NCI-H2196 (cell line): ENCODE data around the gene KIAA0408.
"Not testable (repeated sequence)": the region's sequence is repeated elsewhere in the genome, so short reads cannot be mapped to it uniquely, and the experiment has no call there.

Experiments
- DNase-seq: peaks from one replicate; lab custom pipeline; 2025; ENCODE audit not compliant: unreplicated experiment; lab: John Stamatoyannopoulos, UW

KIAA0408 gene

DNA sequence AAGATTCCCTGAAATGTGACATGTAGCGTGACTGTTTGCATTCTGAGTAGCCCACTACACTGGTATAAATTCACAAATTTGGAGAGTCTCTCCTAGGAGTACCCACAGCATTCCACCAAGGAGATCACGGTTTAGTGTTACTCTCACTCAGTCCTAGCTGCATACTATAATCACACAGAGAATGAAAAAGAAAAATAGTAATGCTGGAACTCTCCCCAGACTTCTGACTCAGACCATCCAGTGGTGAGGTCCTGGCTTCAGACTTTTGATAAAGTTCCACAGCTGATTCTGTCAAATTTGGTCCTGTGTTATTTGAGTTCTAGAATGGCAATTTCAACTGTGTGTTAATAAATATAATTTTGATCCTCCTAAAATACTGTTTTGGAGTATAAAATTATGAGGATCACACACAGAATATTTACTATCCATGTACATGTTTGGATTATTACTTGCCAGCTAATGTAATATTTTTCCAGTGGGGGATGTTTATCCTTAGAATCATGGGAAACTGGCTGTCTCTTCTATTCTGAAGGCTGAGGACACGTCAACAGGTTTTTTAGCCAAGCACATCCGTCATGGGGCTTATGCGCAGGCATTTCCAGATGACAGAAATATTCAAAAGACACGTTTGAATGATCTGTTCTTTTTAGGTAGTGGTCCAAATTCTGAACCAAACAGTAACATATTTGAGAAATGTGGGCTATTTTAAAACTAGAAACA lies 5.1 kb upstream of the KIAA0408 start:
- no peak for DNase-seq

DNA sequence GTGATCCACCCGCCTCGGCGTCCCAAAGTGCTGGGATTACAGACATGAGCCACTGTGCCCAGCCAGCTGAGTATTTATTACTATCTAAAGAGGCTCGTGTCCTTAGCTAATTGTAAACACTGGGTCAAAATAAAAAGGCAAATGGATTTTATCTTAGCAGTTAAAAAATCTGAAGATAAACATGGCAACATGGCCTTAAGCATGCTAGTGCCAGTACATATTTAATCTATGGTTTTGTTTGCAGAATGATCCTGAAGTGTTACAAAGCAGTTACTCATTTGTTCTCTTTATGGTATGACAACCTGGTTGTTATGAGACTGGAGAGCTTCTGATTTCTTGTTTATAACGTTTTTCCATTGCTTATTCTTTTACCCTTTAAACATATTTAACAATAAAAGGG lies 3.9 kb upstream of the KIAA0408 start:
- DNase-seq, result no peak

GRCh38 chr6:127462376-127462775 lies 3.2 kb upstream of the KIAA0408 start:
- no peak for DNase-seq

DNA sequence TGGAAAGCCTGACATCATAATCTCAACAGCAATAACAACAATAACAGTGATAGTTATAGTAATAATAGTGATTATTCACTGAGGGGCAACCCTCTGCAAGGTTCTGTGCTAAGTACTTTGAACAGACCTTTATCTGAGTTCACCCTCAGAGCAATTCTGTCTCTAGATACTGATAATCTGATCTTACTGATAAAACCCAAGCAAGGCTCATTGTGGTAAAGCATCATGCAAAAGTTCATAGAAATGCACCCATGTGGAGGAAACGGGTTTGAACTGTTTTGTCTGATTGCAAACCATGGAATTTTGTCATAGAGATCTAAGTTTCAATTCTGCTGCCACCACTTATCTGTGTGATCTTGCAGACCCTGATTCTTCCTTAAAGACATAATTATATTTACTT lies 1.3 kb upstream of the KIAA0408 start:
- no peak for DNase-seq

- DNase-seq, result no peak
Observed at GRCh38 chr6:127458817-127459216, 372 bp downstream of the KIAA0408 start.

GRCh38 chr6:127458222-127458621 lies 967 bp downstream of the KIAA0408 start:
- no peak for DNase-seq

GRCh38 chr6:127457456-127458064 lies 1.6 kb downstream of the KIAA0408 start:
- no peak for DNase-seq

DNA sequence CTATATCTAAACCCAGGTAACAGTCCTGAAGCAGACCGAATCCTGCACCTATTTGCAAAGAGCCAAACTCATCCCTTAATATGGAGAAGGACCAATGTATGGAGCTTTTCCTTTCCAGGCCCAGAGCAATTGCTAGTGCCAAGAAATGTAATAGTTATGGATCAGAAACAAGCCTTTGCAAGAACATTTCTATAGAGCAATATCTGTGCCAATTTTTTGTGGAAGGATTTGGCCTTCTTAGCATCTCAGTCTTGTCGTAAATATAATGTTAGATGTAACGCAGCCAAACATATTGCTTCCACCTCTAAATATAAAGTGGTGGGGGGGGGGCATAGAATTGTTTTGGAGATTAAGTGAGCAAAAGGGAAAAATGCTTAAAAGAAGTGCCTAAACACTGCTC lies 2.7 kb downstream of the KIAA0408 start:
- no peak for DNase-seq

DNA sequence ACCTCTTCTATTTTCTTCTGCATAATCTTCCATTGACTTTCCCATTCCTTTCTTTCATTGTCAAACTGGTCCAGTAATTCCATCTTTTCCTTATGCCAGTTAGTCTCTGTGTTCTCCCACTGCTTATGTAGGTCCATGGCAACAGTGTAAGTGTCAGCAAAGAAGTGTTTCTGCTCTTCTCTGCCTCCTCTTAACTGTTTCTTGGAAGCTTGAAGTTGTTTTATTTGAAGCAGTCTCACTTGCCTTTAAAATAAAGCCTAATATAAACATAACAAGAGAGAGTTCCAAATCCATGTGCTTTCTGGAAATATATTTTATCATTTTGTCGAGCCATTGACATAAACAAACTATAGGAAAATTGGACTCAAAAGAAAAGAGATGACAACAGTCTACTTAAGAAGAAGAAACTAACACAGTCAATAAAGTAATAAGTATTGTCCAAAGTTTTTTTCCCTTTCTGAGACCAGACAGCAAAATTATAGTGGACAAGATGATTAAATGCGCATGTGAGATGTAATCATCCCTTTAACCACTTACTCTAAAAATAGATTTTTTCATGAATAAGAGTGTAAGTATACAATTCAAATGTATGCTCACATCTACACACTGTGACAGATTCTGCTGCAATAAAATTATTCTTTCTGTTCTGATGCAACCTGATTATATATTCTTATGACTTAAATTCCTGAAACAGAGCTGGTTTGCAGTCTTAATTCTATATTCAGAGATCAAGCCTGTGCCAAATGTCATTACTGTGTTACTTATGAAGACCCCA lies 5.2 kb downstream of the KIAA0408 start:
- DNase-seq, result no peak

- no peak for DNase-seq
Observed at GRCh38 chr6:127452803-127453202, 6.4 kb downstream of the KIAA0408 start.

DNA sequence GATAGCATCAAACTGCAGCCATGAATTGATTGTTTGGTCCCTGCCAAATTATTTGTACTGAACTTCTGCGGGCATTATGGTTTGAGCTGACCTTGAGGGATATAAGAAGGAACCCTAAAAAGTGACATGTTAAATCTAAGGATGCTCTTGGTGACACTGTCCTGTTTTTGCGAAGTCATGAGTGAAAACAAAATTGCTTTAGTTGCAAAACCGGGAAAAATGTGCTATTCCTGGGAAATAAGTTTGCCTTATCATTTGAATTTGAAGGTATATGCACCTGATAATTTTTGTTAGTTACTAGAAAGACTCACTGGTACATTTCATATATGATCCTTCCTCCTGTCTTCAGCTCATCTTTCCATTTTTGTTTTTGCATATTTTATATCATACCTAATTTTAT lies 7.8 kb downstream of the KIAA0408 start:
- no peak for DNase-seq

DNA sequence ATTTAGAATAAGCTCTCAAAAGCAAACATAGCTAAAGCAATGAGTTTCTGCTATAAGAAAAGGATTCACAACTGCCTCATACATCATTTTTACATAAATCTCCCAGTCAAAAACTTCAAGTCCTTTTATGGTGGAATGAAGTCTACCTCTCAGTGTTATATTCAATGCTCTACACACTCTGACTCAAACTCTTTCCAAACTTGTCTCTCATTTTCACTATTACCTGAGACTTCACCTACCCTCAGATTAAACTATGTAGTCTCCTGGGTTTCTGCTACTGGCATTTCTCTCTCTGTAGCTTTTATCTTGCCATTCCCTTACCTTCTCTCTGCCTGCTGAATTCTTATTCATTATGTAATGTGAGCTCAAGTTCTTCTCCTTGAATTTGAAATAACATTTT lies 11.4 kb downstream of the KIAA0408 start:
- no peak for DNase-seq

DNA sequence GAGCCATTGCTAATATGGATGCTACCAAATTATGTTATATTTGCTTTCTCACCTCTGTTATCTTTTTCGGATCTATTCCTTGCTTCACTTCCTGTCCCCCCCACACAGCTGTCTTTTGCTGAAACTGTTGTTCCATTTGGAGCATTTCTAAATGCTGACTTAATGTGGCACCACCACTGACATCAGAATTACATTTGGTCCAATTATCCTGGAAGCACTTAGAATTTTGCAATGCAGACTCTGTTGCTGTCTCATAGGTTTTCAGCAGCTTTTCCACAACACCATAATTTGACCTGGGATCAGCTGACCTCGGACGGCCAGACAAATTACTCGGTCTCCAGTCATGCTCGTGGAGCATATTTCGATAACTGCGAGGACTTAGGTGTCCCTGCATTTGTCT lies 12.8 kb downstream of the KIAA0408 start:
- DNase-seq, result no peak

GRCh38 chr6:127441881-127442280 lies 17.3 kb downstream of the KIAA0408 start:
- DNase-seq, result no peak

DNA sequence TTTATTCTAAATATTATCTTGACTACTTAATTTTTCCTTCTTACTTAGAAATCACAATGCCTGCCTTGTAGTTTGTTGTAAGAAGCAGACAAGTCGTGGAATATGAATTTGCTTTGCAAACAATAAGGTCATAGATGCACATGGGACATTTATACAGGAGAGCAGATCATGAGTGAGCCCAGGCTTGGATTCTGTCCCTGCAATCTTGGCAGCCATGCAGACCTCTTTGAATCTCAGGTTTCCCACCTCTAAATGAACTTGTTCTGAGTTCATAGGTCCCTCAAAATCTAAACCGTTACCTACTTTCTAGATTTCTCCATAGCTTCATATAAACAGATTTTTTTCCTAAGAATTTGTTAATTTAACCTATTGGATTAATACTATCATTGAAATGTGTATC lies 19.5 kb downstream of the KIAA0408 start:
- DNase-seq, result no peak

DNA sequence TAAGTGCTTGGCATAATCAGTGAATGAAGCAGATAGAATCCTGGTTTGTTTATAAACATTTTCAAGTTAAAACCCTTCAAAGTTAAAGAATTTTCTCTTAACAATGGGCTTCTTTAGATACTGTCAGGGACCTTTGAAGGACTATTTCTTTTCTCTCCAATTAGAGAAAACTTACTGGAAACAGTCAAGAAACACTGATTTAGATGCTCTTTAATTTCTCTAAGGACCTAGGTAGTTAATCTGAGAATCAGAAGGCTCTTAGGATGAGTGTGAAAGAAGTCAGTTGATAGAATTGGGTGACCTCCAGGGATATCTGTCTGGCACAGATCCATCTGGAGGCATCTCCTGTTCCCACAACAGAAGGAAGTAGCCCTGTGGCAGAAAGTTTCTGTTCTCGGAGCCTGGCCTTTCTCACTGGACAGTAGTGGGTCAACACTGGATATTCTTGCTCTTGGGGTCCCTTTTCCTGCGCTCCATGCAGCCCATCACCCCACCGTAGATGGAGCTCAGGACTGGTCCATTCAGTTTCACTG lies 22.5 kb downstream of the KIAA0408 start:
- peak; percentile 6 for DNase-seq

GRCh38 chr6:127435626-127436220 lies 23.5 kb downstream of the KIAA0408 start:
- no peak for DNase-seq

- DNase-seq, result no peak
Observed at GRCh38 chr6:127434651-127435050, 24.5 kb downstream of the KIAA0408 start.

- DNase-seq, result not testable (repeated sequence)
Observed at GRCh38 chr6:127428562-127428961, 30.6 kb downstream of the KIAA0408 start.

DNA sequence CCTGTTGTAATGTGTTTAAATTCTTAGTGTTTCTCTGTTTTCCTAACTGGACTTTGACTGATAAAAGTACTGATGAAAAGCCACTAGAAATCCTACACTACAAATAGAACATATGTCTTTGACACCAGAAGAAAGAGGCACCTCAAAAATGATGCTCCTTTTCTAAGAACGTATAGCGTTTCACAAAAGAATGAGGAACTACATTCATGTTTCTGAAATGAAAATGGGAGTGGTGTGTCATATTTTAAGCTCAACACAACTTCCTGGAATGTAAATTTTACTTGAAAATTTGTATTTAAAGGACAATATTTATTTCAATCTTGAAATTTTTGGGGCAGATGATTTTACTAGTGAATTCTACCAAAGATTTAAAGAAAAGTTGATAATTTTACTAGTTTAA lies 35.3 kb downstream of the KIAA0408 start:
- DNase-seq, result no peak

DNA sequence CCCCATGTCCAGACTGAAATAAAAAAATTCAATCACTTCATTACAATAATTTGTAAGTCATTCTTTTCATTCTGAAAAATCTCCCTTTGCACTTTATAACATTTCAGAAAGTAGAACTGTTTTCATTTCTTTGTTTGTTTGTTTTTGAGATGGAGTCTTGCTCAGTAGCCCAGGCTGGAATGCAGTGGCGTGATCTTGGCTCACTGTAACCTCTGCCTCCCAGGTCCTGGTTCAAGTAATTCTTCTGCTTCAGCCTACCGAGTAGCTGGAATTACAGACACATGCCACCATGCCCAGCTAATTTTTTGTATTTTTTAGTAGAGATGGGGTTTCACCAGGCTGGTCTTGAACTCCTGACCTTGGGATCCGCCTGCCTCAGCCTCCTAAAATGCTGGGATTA lies 38.0 kb downstream of the KIAA0408 start:
- DNase-seq, result not testable (repeated sequence)
